ENCODE data around the gene AADACL2.
"Not testable (repeated sequence)": the region's sequence is repeated elsewhere in the genome, so short reads cannot be mapped to it uniquely, and the experiment has no call there.

AADACL2 gene, protein sequence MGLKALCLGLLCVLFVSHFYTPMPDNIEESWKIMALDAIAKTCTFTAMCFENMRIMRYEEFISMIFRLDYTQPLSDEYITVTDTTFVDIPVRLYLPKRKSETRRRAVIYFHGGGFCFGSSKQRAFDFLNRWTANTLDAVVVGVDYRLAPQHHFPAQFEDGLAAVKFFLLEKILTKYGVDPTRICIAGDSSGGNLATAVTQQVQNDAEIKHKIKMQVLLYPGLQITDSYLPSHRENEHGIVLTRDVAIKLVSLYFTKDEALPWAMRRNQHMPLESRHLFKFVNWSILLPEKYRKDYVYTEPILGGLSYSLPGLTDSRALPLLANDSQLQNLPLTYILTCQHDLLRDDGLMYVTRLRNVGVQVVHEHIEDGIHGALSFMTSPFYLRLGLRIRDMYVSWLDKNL

DNA sequence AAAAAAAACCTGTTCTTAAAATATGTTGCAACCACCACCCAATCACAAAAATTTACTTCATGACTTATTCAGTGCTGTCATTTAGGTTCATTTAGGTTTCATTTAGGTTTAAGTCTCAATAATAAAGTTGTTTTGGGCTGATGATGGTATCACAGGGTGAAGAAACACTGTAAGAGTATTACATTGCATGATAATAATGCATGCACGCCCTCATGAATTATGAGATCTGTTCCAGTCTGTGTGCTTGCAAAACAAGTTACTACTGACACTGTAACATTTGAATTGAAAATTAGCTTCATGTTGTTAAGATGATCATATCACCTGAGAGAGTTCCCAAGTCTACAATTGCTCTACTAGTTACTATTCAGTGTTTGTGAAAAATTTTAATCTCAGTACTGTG lies at the start of gene AADACL2:
Gene AADACL2 (plus strand): TSS at position 315 of the 400 bp plus-strand sequence. CDS start 109 bp downstream, outside the sequence.
- DNase-seq, result no peak

DNA sequence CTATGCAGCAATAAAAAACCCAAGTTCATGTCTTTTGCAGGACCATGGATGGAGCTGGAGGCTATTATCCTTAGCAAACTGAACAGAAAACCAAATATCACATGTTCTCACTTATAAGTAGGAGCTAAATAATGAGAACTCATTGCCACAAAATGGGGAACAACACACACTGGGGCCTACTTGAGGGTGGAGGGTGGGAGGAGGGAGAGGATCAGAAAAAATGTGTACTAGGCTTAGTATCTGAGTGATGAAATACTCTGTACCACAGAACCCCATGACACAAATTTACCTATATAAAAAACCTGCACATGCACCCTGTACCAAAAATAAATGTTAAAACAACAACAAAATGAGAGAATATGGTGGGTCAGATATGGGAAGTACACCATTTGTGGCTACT lies 49.6 kb upstream of the AADACL2 start:
- no peak for DNase-seq

- DNase-seq, result no peak
Observed at GRCh38 chr3:151686257-151686656, 47.5 kb upstream of the AADACL2 start.

- no peak for DNase-seq
Observed at GRCh38 chr3:151687076-151687475, 46.7 kb upstream of the AADACL2 start.

DNA sequence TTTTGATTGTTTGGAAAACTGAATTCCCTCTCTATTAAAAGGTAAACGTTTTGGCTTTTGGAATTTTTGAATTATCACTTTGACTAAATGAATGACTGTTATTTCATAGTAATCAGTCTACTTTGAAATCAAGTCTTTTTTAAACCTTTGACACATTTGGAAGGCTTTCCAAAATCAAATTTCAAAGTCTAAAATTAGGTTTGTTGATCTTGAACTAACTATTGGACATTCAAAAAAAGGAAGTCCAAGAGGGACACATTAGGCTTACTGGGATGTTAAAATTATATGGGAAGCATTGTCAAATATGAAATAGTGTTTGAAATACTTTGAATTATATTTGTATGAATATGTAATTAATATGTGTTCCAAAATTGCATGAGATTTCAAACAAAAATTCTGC lies 45.2 kb upstream of the AADACL2 start:
- no peak for DNase-seq

DNA sequence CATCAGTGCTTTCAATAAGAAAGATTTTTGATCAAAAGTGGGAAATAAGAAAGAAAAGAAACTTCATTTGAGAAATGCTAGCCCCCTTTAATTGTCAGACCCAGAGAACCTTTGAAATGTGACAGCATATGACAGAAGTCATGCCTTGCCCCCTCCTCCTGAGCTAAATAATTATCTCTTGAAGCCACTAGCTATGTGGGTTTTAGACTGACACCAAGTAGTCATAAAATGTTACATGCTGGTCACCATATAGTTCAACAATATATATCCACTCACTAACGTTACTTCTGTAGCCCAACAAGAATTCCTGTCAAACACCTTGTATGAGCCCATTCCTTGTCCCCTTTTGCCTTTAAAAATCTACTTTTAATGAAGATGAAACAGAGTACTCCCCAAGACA lies 43.1 kb upstream of the AADACL2 start:
- no peak for DNase-seq

DNA sequence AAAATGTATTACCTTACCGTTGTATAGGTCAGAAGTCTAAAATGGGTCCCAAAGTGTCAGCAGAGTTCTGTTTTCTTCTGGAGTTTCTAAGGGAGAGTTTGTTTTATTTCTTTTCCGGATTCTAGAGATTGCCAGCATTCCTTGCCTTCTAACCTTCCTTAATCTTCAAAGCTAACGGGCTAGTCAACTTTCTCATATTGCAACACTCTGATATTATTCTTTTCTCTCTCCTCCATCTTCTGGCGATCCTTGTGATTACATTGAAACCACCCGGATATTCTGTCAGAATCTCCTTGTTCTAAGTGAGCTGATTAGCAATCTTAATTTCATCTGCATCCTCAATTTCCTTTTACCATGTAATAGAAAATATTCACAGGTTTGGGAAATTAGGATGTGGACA lies 36.2 kb upstream of the AADACL2 start:
- DNase-seq, result no peak

- DNase-seq, result no peak
Observed at GRCh38 chr3:151707216-151707615, 26.5 kb upstream of the AADACL2 start.

DNA sequence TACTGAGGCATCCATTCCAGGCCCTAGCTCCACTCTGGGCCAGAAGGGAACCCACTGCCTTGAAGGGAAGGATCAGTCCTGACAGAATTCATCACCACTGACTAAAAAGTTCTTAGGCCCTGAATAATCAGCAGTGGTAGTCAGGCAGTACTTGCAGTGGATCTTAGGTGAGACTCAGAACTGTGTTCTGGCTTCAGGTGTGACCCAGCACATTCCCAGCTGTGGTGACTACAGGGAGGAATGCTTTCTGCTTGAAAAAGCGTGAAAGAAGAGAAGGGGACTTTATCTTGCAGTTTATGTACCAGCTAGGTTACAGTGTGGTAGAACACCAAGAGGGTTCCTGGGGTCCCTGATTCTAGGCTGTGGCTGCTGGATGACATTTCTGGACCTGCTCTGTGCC lies 24.9 kb upstream of the AADACL2 start:
- DNase-seq, result no peak

DNA sequence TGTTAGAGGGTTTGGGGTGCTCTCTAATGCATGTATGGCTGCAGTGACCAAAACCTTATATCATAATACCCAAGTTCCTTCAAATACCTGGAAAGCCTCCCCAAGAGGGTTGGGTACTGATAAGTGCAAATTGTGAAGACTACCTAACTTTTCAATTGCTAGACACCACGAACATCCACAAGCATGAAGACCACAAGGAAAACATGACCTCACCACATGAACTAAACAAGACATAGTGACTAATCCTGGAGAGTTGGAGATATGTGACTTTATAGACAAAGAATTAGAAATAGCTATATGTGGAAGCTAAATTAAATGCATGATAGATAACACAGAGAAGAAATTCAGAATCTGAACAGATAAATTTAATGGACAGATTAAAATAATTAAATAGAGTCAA lies 23.9 kb upstream of the AADACL2 start:
- no peak for DNase-seq

GRCh38 chr3:151721294-151721693 lies 12.4 kb upstream of the AADACL2 start:
- DNase-seq, result no peak

GRCh38 chr3:151722856-151723255 lies 10.9 kb upstream of the AADACL2 start:
- no peak for DNase-seq

DNA sequence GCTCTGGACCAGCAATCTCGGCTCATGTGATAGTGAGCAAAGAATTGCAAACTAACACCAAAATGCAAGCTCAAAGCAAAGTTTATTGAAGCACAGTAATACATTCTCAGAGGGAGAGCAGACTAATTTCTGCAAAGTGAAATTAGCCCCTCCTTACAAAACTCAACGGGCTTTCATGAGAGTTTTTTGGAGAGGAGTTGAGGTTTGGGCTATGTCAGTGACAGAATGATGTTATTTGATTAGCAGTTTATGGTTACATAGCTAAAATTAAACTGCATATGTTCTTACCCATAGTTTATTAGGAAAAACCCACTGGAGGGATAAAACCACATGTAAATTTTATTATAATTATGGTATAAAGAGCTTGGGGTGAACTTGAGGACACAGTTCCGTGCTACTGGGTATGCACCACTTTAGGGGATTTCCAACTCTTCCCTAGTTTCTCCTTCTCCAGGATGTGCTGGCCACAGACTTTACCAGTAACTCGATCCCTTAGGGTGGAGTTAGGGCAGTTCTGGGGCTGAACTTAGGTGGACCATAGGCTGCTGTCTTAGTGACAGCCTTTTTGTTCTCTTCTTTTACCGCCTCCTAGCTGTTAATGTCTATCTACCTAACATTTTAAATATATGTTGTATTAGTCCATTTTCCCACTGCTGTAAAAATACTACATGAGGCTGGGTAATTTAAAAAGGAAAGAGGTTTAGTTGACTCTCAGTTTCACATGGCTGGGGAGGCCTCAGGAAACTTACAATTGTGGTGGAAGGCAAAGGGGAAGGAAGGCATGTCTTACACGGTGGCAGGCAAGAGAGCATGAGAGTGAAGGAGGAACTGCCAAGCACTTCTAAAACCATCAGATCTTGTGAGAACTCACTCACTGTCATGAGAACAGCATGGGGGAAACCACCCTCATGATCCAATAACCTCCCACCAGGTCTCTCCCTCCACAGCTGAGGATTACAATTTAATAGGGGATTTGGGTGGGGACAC lies 8.9 kb upstream of the AADACL2 start:
- no peak for DNase-seq

DNA sequence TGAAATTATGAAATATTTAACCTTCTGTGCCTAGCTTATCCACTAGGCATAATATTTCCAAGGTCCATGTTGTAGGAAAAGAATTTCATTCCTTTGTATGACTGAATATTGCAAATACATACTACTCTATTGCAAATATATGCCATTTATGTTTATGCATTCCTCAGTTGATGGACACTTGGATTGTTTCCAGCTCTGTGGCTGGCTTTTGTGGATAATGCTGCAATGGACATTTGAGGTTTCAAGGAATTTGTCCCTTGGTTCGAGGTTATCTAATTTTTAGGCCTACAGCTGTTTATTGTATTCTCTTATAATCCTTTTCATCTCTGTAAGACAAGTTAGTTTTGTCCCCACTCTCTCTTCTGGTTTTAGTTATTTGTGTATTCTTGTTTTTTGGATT lies 7.7 kb upstream of the AADACL2 start:
- no peak for DNase-seq

GRCh38 chr3:151732861-151733260 lies 866 bp upstream of the AADACL2 start:
- DNase-seq, result no peak

DNA sequence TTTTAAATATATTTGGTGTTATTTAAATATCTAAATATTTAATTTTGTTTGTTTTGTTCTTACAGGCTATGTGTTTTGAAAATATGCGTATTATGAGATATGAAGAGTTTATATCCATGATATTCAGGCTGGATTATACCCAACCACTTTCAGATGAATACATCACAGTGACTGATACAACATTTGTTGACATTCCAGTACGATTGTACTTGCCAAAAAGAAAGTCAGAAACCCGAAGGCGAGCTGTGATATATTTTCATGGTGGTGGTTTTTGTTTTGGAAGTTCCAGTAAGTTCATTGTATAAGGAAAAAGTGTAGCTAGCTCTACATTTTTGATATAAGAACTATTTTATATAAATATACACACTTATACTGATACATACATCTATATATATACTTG lies 6.9 kb downstream of the AADACL2 start:
- DNase-seq, result no peak

GRCh38 chr3:151743855-151744254 lies 10.1 kb downstream of the AADACL2 start:
- DNase-seq, result no peak

DNA sequence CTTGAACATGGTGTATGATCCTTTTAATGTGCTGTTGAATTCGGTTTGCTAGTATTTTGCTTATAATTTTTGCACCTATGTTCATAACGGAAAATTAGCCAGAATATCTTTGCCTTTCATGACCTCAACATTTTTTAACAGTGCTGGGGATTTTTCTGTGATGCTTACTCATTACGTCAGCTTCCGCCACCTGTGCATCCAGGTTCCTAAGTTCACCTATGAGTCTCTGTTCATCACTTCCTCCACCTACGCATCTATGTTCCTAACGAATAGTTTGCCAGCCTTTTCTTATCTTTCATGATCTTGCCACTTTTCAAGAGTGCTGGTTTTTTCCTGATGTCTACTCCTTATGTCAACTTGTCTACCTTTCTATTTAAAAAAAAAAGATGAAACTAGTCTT lies 16.5 kb downstream of the AADACL2 start:
- DNase-seq, result no peak

DNA sequence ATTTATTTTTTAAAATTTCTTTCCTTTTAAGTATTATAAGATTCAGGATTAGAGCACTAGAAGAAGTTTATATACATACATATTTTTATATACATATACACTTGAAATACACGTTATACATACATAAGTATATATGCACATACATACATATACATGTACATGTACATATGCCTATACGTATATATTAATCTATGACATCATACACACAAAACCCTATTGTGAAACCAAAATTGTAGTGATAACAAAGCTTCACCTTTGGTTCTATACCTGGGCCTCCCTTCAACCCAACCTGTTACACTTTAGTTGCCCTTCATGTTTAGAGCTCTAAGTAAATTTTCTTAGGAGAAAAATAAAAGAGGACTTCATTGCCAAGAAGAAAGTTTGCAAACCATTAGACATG lies 17.0 kb downstream of the AADACL2 start:
- DNase-seq, result no peak

- no peak for DNase-seq
Observed at GRCh38 chr3:151751161-151751560, 17.4 kb downstream of the AADACL2 start.

GRCh38 chr3:151753846-151754245 lies 20.1 kb downstream of the AADACL2 start:
- DNase-seq, result no peak

- DNase-seq, result no peak
Observed at GRCh38 chr3:151761581-151761980, 27.9 kb downstream of the AADACL2 start.

- not testable (repeated sequence) for DNase-seq
Observed at GRCh38 chr3:151764699-151765098, 31.0 kb downstream of the AADACL2 start.

DNA sequence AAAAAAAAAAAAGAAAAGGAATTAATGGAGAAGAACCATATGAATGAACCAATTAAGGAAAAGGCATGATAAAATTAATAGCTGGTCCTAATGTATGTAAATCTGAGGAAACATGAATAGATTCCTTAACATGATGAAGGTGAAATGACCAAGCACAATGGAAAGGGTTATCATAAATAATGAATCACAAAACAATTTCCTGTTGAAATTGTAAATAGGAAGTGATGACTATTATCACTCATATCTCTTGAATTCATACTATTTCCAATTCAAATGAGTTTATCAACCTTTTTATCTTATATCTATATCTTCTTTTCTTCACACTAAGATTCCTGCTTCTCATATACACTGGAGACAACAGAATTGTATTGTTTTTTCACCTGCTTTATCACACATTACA lies 32.0 kb downstream of the AADACL2 start:
- DNase-seq, result no peak

All from NCI-H1417 treated with DMSO at 0.1 percent for 48 hours (cell line).